MM.1S (cell line): Measurements from ENCODE around the gene TSG101.

Source experiments
- CTCF ChIP-seq: fragments of 300-600 bp; sonication (generic); IDR thresholded peaks from 2 replicates; pipeline ENCODE4 v1.5.1; 2016; ENCODE audit warnings: antibody characterized with exemption, low read length, mixed read lengths
- EZH2 ChIP-seq: fragments of 300-600 bp; sonication (generic); optimal IDR thresholded peaks from 2 replicates; pipeline ENCODE3; 2017; ENCODE audit warnings: low read depth, mild to moderate bottlenecking, antibody characterized with exemption, low read length, mixed read lengths
- EZH2phosphoT487 ChIP-seq: fragments of 300-600 bp; sonication (generic); IDR thresholded peaks from 2 replicates; pipeline ENCODE4 v1.6.1; 2018; ENCODE audit warnings: antibody characterized with exemption, low read length

- TF ChIP-seq EZH2: no peak
- no peak for TF ChIP-seq CTCF
- no peak for TF ChIP-seq EZH2phosphoT487
Measured at GRCh38 chr11:18527512-18527911, 770 bp upstream of the TSG101 start.
